ENCODE measurements around the gene HAVCR2.

Gene HAVCR2

DNA sequence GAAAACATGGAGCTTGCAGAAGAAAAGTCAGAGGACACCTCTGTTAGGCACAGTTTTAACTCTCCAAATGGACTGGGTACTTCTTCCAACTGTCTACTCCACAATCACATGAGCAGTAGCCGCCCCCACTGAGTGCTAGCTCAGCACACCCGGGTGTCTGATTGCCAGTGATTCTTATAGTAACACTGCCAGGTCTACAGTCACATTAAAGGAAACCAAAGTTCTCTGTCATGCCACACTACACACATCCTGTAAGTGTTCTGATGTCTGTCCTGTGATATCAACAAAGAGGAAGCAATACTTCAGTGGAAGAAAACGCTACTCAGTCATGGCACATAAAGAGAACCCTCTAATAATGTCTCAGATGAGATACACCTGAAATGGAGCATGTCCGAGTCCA is at the start of gene HAVCR2:
Gene HAVCR2 (minus strand): TSS at position 69 of the 400 bp plus-strand sequence. CDS start 61 bp downstream, at position 8.
- DNase-seq = peak in 1 of 3 experiments; percentile 56

DNA sequence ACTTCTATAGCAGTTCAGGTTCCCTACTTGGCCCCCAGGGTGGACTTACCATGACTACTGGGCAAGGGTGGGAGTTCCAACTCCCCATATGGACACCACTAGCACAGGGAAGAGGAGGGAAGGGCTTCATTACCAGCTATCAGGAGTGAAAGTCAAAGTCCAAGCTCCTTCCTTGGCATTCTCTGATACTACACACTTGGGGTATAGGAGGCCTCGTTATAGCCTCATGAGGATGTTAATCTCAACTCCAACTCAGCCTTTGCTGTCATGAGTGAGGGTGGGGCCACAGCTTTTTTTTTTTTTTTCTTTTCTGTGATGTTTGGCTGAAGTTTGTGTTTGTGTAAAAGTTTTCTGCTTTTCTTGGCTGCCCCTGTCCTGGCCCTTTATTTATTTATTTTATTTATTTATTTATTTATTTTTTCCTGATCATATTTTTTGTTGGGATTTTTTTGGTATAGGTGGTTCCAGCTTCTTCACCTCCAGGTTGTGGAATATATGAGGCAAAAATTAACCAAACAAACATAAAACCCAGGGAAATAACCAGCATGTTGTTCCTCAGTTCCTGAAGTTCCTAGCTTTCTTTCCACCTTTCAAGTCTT is 48.5 kb upstream of the HAVCR2 start:
- DNase-seq = no peak

DNA sequence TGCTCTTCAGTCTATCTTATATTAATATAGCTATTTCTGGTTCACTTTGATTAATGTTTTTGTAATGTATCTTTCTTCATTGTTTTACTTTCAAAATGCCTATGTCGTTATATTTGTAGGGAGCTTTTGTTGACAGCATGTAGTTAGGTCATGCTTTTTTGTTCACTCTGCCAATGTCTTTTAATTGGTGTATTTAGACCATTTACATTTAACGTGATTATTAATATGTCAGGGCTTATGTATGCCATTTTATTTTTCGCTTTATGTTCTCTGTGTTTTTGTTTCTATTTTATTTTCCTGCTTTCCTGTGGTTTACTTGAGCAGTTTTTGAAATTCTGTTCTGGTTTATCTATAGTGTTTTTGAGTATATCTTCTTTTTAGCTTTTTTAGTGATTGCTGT is 46.5 kb upstream of the HAVCR2 start:
- no peak for DNase-seq

DNA sequence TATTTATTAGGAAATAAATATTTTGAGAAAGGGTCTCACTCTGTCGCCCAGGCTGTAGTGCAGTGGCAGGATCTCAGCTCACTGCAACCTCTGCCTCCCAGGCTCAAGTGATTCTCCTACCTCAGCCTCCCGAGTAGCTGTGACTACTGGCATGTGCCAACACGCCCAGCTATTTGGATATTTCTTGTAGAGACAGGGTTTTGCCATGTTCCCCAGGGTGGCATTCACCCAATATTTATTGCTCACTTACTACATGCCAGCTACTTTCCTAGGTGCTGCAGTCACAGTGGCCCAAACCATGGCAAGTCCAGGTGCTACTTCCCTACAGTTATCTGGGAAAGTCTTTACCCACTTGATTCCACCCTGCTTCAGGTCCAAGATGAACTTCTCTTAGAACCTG is 42.2 kb upstream of the HAVCR2 start:
- no peak for DNase-seq

DNA sequence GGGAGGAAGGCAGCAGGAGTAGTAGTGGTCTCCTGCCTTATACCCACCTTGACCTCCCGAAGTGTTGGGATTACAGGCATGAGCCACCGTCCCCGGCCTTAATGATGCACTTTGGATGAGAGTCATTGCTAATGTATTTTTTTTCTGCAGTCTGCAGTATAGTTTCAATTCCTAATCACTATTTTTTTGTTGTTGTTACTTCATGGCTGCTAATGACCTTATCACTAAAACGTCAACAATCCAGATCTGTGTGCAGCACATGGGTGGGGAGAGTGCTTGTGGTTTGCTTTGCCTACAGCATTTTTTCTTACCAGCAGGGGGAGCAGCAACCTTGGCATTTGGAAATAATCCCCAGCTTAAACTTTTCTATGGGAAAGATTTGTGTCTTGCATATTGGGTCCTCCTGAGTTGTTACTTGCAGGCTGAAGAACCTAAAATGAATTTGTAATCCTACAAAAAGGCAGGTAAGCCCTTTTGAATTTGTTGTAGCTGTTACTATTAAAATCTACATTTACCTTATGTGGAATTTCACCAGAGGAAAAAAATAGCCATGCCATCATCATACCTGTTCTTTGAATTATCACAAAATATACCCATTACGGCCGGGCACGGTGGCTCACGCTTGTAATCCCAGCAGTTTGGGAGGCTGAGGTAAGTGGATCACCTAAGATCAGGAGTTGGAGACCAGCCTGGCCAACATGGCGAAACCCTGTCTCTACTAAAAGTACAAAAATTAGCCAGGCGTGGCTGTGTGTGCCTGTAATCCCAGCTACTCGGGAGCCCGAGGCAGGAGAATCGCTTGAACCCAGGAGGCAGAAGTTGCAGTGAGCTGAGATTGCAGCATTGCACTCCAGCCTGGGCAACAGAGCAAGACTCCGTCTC is 40.1 kb upstream of the HAVCR2 start:
- peak; percentile 48 to 72 (median 69) for DNase-seq

DNA sequence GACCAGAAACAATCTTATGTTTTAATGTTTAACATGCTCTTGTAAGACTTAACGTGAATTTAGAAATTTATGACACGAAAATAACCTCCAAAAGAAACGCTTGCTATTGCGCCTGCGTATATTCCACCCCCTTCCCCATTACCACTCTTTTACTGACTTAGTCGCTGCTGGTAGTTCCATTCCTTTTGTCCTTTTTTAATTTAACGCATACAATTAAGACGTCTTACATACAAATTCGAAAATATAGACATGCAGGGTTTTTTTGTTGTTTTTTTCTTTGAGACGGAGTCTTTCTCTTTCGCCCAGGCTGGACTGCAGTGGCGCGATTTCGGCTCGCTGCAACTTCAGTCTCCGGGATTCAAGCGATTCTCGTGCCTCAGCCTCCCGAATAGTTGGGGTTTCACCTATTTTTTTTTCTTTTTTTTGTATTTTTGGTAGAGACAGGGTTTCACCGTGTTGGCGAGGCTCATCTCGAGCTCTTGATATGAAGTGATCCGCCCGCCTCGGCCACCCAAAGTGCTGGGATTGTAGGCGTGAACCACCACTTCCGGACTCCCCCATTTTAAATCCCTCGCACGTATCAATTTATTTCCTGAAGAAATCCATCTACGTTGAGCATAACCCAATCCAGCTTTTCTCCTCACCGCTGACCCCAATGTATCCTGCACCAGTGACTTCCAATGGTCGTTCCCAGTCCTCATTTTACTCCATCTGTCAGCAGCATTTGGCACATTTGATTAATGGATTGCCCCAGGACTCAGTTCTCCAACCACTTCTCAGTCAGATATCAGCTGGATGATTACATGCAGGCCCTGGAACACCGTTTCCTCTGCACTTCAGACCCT is 34.5 kb upstream of the HAVCR2 start:
- peak; percentile 76 to 83 (median 80) for DNase-seq

DNA sequence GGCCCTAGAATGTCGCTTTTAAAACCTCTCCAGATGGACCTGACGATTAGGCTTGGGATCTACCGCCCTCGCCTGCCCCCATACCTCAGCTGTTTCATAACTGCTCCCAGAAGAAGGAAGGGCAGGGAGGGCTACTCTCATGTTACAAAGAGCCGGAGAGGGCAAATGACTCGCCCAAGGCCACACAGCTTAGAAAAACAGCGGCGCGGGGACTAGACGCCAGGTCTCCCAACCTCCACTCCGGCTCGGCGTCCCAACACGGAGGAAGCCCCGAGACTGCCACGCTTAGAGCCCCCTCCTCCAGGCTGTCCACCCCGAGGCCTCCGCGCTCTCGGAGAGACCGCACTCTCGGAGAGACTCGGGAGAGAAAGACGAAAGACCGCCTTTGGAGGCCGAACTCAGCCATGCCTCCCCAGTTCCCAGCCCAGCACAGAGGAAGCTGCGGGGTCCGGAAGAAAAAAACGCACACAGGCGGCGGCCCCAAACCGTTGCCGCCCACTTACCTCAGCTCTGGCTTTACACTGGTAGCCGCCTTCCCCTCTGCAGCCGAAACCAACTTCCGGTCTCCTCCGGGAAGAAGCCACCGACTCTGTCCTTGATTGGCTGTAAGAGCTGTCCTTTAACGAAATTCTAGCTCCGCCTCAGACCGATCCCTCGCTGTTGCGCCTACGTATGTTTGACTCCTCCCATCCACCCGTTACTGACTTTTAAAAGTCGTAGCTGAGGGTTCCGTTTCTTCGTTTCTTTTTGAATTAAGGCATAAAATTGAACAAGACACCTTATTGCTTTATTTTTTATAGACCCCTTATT is 33.7 kb upstream of the HAVCR2 start, which contains the start of gene MED7:
Gene MED7 (minus strand): TSS at position 549 of the 810 bp plus-strand sequence. CDS start 3,434 bp downstream, outside the sequence.
- DNase-seq = peak; percentile 90 to 98 (median 97)

DNA sequence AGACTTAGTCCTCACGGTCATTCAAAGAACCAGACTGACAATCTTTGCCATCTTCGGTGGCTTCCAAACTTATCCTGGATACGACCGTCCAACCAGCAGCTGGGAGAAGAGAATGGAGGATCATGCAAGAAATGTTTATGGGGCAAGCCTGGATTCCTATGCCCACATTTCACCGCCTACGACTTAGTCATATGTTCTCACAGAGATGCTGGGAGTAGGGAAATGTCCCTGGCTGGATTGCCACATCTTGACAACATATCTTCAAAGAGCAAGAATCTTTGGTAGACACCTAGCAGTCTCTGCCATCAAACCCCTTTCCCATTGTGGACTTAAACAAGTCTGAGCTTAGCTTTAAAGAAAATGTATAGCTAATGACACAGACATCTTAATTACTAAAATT is 28.8 kb upstream of the HAVCR2 start:
- DNase-seq = no peak

DNA sequence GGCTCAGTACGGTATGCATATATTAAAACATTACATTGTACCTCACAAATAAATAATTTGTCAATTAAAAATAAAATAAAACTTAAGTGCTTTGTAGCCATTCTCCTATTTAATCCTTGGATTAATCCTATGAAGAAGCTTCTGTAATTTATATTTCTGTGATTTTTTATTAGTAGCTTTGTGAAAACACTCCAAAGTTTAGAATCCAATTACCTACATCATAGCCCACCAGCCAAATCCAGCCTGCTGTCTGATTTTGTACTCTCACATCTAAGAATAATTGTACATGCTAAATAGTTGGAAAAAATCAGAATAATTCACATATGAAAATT is 23.4 kb upstream of the HAVCR2 start:
- no peak for DNase-seq

DNA sequence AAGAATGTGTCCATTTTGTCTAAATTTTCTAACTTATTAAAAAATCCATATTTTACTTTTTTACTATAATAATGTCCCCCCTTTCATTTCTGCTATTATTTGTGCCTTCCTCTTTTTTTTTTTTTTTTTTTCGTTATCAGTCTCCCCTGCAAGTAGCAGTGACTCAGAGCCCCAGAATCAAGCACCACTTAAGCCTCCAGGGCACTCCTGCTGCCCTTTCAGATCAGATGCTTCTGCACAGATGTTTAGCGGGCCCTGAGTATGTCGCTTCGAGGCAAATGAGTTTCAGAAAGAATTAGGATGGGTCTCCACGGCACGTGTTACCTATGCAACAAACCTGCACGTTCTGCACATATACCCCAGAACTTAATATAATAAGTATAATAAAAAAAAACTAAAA is 22.1 kb upstream of the HAVCR2 start:
- DNase-seq = peak in 1 of 3 experiments; percentile 22

DNA sequence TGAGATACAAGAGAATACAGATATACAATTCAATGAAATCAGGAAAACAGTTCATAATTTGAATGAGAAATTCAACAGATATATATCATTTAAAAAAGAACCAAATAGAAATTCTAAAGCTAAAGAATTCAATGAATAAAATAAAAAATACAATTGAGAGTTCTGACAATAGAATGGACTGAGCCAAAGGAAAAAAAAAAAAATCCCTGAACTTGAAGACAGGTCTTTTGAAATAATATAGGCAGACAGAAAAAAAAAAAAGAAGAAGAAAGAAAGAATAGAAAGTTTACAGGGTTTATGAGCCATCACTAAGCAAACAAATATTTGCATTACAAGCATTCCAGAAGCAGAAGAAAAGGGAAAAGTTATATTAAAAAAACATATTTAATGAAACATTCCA is 12.9 kb upstream of the HAVCR2 start:
- no peak for DNase-seq

DNA sequence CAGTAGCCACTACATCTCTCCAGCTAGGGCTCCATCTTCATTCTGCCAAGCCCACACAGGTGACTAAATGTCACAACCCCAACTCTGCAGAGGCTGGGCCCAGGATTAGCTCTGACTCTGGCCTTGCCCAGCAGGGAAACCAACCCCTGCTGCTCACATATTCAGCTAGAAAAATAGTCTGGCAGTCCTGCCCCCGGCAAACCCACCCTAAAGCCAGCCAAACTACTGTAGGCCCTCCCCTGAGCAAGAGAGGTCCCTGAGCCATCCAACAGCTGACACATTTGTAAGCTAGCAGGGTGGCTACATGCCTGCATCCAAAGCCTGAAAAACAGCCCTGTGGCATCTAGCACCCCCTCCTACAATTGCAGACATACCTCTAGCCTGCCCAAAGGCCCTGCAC is 11.3 kb upstream of the HAVCR2 start:
- DNase-seq = no peak

DNA sequence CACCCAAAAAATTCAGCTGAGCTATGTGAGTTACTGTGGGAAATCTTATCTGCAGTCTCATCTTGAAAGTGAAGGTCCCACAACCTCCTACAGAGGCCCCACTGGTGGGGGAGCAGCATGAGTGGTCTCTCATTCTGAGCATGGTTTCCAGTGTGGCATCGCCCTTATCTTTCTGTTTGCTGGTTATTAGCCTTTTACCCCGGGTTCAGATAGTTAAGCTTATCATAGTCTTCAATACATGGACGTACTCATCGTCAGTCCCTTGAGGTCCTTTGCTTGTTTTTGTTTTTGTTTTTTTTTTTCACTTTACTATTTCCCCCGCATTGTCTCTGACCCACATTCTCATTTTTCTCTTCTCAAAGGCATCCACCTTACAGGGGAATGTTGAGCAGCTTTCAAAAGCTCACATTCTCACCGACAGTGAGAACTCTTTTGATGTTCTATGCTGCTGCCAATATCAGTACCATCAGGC is 7.7 kb upstream of the HAVCR2 start:
- DNase-seq = no peak

DNA sequence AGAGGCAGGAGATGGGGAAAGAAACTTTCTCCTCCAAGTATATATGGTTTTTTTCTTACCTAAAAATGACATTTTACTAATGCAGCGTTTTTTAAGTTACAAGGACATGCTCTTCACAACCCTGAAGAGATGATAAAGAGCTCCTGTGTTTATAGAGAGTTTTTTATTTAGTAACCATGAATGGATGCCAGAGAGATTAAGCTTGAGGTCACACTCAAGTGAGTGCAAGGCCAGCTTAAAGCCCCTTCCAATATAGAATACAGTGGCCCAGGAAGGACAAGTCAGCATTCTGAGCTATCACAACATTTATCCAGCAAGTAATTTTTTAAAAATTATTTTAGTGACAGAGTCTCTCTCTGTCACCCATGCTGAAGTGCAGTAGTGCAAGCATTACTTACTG is 6.7 kb upstream of the HAVCR2 start:
- DNase-seq = no peak

DNA sequence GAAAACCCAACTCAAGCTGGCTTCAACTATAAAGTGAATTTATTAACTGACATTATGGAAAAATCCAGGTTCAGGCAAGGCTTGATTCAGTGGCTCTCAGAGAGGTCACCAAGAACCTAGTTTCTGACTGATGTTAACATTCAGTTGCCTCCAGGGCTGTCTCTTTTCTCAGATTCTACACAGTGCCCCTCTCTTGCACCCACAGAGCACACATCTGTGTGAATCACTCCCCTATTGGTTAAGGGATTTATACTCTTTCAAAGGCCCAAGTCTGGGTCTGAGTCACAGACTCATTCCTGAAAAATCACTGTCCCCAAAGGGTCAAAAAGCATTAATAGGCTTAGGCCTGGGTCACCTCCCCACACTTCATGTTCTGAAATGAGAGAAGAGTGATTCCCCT is 6.2 kb upstream of the HAVCR2 start:
- no peak for DNase-seq

DNA sequence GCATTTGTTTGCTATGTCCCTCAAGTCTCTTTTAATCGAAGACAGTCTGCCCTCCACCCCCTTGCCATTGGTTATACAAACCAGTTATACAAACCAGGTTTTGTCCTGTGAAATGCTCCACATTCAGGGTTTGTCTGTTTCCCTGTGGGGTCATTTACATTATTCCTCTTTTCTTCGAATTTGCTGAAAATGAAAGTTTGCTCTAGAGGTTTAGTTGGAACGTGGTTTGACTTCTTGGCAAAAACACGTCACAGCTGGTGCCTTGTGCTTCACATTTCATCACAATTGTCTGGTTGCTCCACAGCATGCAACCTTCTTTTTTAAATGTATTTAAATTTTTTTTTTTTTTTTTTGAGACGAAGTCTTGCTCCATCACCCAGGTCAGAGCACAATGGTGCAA is 4.2 kb upstream of the HAVCR2 start:
- no peak for DNase-seq

DNA sequence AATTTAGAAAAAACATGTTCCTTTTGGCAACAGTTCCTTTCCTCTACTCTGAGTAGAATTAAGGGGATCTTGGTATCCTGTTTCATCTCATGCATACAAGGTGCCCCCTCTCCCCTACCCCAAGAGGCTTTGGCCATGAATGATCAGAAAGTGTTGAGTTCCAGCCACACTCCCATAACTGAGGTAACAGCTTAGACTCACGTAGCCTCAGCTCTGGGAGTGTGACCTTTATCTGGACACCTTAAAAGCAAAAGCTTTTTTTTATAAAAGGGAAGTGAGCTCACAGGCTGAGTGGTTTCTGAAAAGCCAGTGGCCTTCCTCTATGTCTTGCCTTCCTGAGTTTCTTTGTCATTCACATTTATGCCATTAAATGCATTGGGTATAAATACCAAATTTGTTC is 900 bp upstream of the HAVCR2 start:
- DNase-seq = no peak

DNA sequence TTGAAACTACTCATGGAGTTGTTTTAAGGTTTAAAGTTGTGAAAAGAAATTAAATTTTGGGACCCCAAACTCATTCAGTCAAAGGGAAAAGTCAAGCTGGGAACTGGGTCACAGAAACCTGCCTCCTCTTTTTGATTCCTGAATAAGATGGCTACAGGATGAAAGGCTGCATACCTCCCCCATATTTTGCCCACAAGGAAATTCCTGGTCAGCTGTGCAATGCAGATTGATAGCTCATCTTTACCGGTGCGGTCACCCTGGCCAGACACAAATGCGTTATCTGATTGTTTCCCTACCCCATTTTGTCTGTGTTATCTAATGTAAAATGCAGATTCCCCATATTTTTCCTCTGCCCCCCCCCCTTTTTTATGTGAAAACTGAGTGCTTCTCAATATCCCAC is 1.3 kb downstream of the HAVCR2 start:
- no peak for DNase-seq

DNA sequence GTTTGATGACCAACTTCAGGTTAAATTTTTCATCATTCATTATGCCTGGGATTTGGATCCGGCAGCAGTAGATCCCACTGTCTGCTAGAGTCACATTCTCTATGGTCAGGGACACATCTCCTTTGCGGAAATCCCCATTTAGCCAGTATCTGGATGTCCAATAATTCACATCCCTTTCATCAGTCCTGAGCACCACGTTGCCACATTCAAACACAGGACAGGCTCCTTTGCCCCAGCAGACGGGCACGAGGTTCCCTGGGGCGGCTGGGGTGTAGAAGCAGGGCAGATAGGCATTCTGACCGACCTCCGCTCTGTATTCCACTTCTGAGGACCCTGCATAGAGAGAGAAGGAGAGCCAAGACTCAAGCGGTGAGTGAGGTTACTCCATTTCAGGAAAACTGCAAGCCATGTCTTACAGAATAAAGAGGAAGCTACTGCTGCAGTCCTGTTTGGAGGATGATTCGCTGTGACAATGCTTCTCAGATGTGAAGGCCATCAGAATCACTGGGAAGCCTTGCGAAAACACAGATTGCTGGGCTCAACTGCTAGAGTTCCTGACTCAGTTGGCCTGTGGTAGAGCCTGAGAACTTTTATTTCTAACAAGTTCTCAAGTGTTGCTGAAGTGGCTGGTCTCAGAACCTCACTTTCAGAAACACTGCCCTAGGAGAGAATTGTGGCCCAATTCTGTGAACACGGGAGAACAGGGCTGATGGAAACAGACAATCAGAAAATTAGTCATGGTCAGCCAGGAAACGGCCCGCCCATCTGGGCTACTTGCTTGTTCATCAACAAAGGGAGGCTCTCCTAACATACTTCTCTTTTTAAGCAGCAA is 2.0 kb downstream of the HAVCR2 start:
- no peak for DNase-seq

DNA sequence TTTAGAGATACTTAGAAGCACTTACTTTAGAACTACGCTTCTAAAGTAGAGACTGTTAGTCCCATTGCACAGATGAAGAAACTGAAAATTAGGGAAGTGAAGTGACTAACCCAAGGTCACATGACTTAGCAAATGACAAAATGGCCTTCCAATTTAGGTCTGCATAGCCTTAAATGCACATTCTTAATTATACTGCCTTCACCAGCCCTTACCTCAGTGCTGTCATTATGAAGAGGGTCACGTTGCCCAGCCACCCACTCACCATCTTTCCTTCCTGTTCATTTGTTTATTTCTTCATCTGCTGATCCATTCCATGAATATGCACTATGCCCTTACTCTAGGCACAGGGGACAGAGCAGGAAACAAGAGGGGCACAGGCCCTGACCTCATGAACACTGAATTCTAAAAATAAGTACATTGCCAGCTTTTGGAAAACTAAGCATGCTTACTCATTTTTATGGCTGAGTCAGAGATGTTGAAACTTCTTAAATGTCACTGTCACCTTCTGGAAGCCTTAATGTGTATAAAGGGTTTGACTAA is 8.6 kb downstream of the HAVCR2 start:
- no peak for DNase-seq

DNA sequence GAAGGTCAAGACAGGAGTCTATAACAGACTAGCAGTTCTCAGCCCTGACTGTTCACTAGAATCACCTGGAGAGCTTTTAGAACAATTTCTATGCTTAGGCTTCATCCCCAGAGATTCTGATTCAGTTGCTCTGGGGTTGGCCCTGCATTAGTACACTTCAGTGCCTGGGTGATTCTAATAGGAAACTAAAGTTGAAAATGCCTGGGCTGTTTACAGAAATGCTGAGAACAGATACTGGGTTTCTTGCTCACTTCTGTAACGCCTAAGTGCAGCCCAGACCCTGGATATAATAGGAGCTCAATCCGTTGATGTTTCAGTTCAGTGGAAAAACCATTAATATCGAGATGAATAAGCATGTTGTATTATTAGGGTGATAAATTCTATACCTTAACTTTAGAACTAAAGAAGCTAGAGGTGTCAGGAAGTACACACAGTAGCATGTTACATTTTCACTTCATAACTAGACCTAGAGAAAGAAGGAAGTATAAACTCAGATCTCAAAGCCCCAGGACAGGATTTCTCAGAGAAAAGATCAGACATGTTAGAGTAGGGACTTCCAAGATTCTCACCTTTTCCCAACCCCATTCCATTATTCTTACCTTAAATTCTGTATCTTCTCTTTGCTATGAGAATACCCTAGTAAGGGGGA is 20.4 kb downstream of the HAVCR2 start:
- DNase-seq = no peak
